GM18511 (cell line): ENCODE results near the gene MED4.
A peak's percentile ranks its signal among the peaks of the same experiment; 100 is the strongest.
"Not testable (repeated sequence)": the region's sequence is repeated elsewhere in the genome, so short reads cannot be mapped to it uniquely, and the experiment has no call there.

Experiments used
- ATAC-seq: cut with Tn5 transposase; IDR thresholded peaks from one replicate; pipeline ENCODE4 v1.9.1; 2021; ENCODE audit warnings: mild to moderate bottlenecking, moderate library complexity; ENCODE audit not compliant: unreplicated experiment

MED4 gene

GRCh38 chr13:48096670-48097069 is 1.8 kb upstream of the MED4 start:
- ATAC-seq = no peak

GRCh38 chr13:48094404-48094780 is 512 bp downstream of the MED4 start:
- ATAC-seq = peak; percentile 13

- ATAC-seq = no peak
Observed at GRCh38 chr13:48093588-48093987, 1.3 kb downstream of the MED4 start.

GRCh38 chr13:48086272-48086671 is 8.6 kb downstream of the MED4 start:
- no peak for ATAC-seq

GRCh38 chr13:48081739-48082138 is 13.2 kb downstream of the MED4 start:
- no peak for ATAC-seq

- peak; percentile 100 for ATAC-seq
Observed at GRCh38 chr13:48078251-48078656, 16.6 kb downstream of the MED4 start.

- ATAC-seq = no peak
Observed at GRCh38 chr13:48074006-48074405, 20.9 kb downstream of the MED4 start.

- no peak for ATAC-seq
Observed at GRCh38 chr13:48072787-48073186, 22.1 kb downstream of the MED4 start.

- no peak for ATAC-seq
Observed at GRCh38 chr13:48072304-48072703, 22.6 kb downstream of the MED4 start.

- no peak for ATAC-seq
Observed at GRCh38 chr13:48070942-48071341, 24.0 kb downstream of the MED4 start.

- ATAC-seq = no peak
Observed at GRCh38 chr13:48069573-48069972, 25.3 kb downstream of the MED4 start.

GRCh38 chr13:48068952-48069351 is 26.0 kb downstream of the MED4 start:
- ATAC-seq = no peak

- ATAC-seq = no peak
Observed at GRCh38 chr13:48068036-48068435, 26.9 kb downstream of the MED4 start.

GRCh38 chr13:48066310-48066989 is 28.5 kb downstream of the MED4 start:
- ATAC-seq = peak; percentile 83

GRCh38 chr13:48059951-48060350 is 35.0 kb downstream of the MED4 start:
- not testable (repeated sequence) for ATAC-seq

- not testable (repeated sequence) for ATAC-seq
Observed at GRCh38 chr13:48058536-48058935, 36.4 kb downstream of the MED4 start.

GRCh38 chr13:48055712-48056111 is 39.2 kb downstream of the MED4 start:
- ATAC-seq = no peak

GRCh38 chr13:48054601-48055000 is 40.3 kb downstream of the MED4 start:
- ATAC-seq = no peak

- ATAC-seq = no peak
Observed at GRCh38 chr13:48050550-48050949, 44.4 kb downstream of the MED4 start.

GRCh38 chr13:48043789-48044503 is 51.0 kb downstream of the MED4 start:
- no peak for ATAC-seq

- ATAC-seq = no peak
Observed at GRCh38 chr13:48042894-48043293, 52.0 kb downstream of the MED4 start.

- no peak for ATAC-seq
Observed at GRCh38 chr13:48040896-48041295, 54.0 kb downstream of the MED4 start.

- no peak for ATAC-seq
Observed at GRCh38 chr13:48040049-48040448, 54.9 kb downstream of the MED4 start.
